Suppressor macrophage treated with lipopolysaccharide for 1 hour (primary cell): ENCODE data around the gene NLRC5.
A peak's percentile ranks its signal among the peaks of the same experiment; 100 is the strongest.
"Not testable (repeated sequence)": the region's sequence is repeated elsewhere in the genome, so short reads cannot be mapped to it uniquely, and the experiment has no call there.

Source experiments
- DNase-seq, 3 donors: peaks; one replicate each; pipeline ENCODE4 v3.0.0-alpha.2; 2020 to 2022

NLRC5 gene

DNA sequence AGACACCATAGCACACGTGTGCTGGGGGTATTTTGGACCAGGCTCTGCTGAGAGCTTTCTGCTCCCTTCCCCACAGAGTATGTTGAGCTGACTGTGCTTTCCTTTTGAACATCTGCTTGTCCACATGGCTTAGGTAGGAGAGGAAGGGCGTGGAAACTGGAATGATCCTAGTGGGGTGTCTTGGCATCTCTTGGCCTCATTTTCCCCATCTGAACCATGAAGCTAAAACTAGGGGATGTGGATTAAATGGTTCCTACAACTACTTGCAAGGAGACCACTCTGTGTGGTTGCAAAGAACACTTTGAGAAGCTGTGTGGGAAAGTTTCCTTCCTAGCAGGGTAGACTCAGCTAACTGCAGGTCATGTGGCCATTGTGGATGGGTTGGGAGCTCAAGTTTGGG, 6.7 kb upstream of the NLRC5 start:
- no peak for DNase-seq

GRCh38 chr16:56983211-56983751, 6.1 kb upstream of the NLRC5 start:
- DNase-seq, result no peak

GRCh38 chr16:56984639-56985038, 4.7 kb upstream of the NLRC5 start:
- DNase-seq, result no peak

DNA sequence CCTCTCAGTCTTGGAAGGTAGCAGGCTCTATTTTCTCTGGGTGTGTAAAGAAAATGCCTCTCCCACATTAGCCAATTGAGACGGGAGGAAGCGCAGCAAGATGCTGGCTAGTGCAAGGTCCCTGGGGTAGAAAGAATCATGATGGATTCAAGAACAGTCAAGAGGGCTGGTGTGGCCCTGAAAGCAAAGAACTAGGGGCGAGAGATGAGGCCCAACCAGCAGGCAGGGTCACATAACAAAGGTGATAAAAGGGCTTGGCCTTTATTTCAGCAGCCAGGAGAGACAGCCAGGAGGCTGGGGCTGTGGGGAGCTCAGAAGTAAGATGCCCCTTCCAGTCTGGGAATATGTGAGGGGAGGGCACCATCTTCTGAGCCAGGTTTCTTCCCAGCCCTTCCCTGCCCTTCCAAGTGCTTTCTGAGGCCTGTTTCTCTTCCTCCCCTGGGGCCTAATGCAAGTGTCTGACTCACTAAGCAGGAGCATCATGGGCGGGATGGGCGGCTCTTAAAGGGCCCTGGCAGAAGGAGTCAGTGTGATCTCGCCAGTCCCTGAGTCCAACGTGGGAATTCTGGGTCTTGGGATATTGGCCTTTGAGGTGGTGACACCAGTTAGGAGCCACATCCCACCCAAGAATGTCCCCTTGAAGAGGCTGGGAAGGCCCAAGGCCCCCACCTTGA, 3.9 kb upstream of the NLRC5 start:
- peak; percentile 77 to 84 (median 77) for DNase-seq

DNA sequence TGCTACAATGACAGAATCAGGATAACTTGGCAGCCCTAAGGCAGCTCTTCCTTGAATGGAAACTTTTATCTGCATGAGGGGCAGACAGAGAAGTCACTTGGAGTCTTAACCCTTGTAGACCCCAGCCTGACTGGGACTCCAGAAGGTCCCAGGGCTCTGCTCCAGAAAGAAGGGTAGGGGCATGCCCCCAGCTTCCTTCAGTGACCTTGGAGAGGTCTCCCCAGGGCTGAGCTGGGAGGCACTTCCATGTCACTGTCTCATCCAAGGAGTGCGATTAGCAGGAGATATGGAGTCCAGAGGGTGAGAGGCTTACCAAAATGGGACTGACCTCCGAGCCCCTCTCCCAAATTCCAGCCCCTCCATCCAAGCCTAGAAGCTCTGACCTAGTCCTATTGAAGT, 3.4 kb upstream of the NLRC5 start:
- DNase-seq, result no peak

GRCh38 chr16:56986361-56986760, 3.0 kb upstream of the NLRC5 start:
- DNase-seq, result no peak

DNA sequence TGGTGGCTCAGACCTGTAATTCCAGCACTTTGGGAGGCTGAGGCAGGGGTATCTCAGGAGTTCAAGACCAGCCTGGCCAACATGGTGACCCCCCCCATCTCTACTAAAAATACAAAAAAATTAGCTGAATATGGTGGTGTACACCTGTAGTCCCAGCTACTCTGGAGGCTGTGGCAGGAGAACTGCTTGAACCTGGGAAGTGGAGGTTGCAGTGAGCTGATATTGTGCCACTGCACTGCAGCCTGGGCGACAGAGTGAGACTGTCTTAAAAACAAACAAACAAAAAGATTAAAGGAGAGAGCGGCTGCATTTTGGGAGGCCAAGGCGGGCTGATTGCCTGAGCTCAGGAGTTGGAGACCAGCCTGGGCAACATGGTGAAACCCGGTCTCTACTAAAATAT, 2.4 kb upstream of the NLRC5 start:
- DNase-seq, result not testable (repeated sequence)

- no peak for DNase-seq
Measured at GRCh38 chr16:56987692-56988091, 1.7 kb upstream of the NLRC5 start.

GRCh38 chr16:56988161-56988947, 1.0 kb upstream of the NLRC5 start:
- DNase-seq, result peak in 2 of 3 donors; percentile 45 to 54

DNA sequence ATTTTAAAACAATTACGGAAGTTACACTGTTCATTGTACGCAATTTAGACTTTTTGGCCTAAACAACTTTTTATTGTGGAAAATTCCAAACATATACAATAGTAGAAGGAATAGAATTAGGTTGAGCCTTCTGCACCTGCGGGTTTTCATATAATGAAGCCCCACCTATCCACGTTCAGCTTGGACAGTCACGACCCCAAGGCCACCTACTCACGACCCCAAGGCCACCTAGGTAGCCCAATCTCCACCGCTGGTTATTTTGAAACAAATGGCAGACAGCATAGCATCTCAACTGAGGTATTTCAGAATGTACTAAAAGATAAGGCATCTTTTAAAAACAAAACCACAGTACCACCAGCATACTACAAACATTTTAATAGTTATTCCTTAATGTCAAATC, 631 bp downstream of the NLRC5 start:
- no peak for DNase-seq

DNA sequence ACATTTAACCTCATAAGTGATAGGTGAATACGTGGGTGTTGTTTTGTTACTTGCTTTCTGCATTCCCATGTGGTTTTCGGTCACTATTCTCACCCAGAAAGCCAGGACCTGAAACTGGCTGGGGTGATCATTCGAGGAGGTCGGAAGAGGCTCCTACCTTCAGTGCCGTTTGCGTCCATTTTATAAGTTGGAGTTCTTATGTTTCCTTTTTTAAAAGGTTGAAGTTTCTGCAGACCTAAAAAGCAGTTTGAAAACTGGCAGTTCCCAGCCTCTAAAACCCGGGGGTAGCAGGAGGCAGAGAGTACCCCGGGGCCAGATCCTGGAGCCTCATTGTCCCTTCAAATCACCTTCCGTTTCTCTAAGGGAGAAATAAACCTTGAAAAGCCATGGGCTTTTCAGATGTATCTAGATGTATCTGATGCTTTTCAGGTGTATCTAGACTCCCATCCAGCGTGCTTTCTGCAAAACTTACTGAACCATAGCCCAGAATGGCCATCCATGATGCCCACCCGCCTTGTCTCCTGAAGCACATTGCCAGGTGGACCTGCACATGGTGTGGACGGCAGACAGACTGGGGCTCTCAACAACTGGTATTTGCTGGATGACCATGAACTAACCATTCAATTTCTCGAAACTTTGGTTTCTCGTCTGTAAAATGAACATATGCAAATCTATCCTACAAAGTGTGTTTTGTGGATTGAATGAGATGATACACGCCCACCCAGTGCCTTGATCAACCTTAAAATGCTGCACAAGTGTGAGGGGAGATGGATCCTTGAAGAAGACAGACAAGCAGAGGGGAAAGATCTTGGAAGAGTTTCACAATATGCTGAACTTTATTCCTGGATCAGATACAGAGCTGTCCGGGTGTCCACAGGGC, 1.3 kb downstream of the NLRC5 start:
- DNase-seq, result no peak

DNA sequence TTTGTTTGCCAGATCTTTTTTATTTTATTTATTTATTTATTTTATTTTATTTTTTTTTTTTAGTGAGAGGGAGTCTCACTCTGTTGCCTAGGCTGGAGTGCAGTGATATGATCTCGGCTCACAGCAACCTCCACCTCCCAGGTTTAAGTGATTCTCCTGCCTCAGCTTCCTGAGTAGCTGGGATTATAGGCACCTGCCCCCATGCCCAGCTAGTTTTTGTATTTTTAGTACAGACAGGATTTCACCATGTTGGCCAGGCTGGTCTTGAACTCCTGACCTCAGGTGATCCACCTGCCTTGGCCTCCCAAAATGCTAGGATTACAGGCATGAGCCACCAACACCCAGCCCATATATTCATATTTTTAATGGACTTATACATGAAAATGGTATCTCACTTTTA, 3.1 kb downstream of the NLRC5 start:
- DNase-seq, result not testable (repeated sequence)

DNA sequence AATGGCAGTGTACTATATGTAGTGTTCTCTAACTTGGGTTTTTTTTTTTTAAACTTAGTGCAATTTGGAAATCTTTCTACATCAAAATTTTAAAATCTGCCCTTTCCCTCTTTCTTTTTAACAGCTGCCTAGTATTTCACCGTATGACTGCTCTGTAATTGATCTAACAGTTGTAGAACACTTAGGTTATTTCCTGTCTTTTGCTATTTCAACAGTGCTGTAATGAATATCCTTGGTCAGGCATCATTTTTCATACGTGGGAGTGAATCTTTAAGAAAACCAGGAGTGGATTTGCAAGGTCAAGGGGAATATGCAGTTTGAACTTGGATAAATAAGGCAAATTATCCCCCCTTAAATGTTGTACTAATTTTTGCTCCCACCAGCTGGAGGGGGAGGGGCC, 3.8 kb downstream of the NLRC5 start:
- DNase-seq, result peak; percentile 13 to 51 (median 44)

DNA sequence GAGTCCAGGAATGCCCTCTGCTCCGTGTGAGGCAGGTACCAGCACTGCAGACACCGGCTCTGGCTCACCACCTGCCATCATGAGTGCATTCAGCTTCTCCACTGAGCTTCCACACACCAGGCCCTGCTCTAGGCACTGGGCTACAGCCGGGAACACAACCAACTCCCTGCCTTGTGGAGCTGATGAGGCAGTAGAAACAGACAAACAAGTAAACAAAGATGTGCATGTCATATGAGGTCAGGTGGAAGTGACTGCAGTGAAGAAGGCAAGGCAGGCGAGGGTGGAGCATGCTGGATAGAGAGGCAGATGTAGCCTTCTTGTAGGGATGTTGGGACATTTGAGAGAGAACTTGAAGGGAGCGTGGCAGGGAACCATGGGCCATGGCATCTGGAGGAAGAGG, 5.0 kb downstream of the NLRC5 start:
- DNase-seq, result no peak

DNA sequence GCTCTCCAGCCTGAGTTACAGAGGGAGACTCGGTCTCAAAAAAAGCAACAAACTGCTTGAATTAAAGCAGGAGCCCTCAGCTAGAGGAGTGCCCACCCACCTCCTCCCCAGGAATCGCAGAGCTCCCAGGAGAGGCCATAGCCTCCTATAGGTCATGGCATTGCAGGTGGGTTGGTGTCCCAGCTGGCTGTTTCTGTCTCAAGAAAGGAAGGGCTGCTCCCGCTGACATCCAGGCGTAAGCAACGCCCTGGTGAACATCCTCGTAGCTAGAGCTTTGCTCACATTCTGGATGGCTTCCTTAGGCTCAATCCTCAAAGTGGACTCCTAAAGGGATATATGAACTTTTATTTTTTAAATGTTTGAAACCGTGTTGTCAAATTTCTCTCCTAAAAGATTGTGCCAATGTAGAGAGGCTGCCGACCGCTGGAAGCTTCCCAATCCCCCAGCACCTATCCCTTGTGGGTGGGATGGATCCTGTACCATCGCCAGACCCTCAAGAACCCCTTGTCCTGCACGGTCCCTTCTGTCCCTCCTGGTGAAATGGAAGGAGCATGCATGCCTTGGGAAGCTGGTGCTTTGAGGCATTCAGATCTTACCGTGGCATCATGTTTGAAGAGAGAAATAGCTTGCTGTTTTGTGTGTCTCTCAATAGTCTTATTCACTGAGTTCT, 5.9 kb downstream of the NLRC5 start:
- no peak for DNase-seq

DNA sequence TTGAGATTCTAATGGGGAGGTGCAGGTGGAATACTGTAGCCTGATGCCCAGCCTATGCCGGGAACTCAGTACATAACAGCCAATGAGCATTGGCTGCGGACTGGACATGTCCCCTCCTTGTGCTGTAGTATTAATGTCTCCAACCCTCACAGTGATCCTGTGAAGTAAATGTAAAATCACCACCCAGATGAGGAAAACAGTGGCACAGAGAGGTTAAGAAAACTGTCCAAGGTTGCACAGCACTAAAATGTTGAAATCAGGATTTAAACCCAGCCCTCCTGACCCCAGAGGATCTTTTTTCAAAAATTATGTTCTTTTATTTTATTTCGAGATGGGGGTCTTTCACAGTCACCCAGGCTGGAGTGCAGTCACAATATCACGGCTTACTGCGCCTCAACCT, 7.9 kb downstream of the NLRC5 start:
- DNase-seq, result no peak

DNA sequence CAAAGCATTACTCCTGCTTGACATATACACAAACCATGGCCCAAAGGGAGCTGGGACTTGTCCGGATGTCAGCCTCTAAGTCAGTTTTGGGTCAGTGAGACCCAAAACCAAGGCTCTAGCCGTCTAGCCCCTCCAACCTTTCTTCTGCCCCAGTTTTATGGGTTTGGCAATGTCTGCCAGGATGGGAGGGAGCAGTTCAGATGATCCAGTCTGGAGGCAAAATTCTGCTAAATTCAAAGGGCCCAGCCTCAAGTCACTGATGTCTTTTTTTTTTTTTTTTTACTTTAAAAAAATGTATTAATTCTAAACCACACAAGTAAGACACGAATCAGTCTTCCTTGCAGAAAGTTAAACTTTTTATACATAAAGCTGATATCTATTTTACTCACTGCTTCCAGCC, 8.6 kb downstream of the NLRC5 start:
- no peak for DNase-seq

GRCh38 chr16:56998352-56998751, 9.0 kb downstream of the NLRC5 start:
- no peak for DNase-seq

DNA sequence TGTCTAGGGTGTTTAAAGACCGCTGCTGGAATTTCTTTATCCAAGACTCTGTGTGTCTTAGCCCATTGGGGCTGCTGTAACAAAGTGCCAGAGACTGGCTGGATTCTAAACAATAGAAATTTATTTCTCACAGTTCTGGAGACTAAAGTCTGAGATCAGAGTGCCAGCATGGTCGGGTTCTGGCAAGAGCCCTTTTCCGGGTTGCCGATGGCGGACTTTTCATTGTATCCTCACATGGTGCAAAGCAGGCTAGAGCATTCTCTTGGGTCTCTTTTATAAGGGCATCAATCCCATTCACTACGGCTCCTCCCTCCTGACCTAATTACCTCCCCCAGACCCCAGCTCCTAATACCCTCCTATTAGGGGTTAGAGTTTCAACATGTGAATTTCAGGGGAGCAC, 9.5 kb downstream of the NLRC5 start:
- DNase-seq, result no peak

DNA sequence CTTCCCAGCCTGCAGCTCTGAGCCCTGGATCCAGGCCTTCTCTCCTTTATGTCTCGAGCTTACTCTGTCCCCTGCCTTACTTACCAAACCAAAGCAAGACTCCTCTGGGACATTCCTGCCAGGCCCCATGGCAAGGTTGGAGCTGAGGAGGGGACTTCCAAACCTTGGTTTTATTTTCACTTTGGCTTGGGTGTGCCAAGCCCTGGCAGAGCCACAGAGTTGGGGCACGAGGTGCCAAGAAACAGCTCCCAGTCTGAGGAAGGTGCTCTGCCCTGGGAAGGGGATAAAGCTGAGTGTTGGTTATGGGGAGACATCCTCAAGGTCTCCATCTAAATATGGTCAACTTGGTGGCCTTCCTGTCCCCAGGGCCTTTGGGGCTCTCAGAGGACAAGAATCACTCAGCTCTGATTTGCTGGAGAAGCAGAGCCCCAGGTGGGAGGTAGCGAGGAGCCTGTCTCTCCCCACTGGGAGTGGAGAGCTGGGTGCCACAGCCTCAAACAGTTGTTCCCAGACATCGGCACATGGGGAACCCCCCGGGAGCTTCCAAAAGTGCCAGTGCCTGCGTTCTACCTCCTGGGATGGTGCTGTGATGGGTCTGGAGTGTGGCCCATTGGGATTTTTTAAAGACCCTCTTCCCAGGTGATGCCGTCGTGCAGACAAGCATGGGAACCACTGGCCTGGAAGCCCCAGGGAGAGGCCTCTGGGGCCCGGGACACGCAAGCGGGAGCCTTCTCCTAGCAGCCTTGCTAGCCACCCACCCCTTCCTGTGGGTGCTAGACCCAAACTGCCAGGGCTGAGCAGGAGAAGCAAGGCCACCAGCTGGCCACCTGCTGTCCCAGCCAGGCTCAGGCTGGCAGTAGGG, 10.3 kb downstream of the NLRC5 start:
- peak; percentile 26 to 74 (median 71) for DNase-seq

- peak; percentile 60 to 85 (median 76) for DNase-seq
Measured at GRCh38 chr16:57000271-57001025, 11.1 kb downstream of the NLRC5 start.
